IPS-15b (cell line): ENCODE data around the gene RMDN2.

ENCODE experiments used
- H3K27me3 ChIP-seq: one replicate; pipeline ENCODE4 v1.6.1; 2013; ENCODE audit warnings: low read length; ENCODE audit not compliant: control insufficient read depth, insufficient read depth
- H3K36me3 ChIP-seq: one replicate; pipeline ENCODE4 v1.6.1; 2013; ENCODE audit warnings: low read length; ENCODE audit not compliant: control insufficient read depth, insufficient read depth
- H3K4me1 ChIP-seq: one replicate; pipeline ENCODE4 v1.6.1; 2013; ENCODE audit warnings: mild to moderate bottlenecking, low read length; ENCODE audit not compliant: control insufficient read depth, insufficient read depth
- H3K4me3 ChIP-seq: one replicate; pipeline ENCODE4 v1.5.1; 2013; ENCODE audit warnings: low read depth, low read length
- H3K9ac ChIP-seq: one replicate; pipeline ENCODE4 v1.6.1; 2013; ENCODE audit warnings: low read depth, mild to moderate bottlenecking, low read length
- H3K9me3 ChIP-seq: one replicate; pipeline ENCODE4 v1.6.1; 2013; ENCODE audit warnings: mild to moderate bottlenecking, low read length; ENCODE audit not compliant: control insufficient read depth, insufficient read depth

The RMDN2 gene

GRCh38 chr2:38066421-38067115, 141.5 kb downstream of the RMDN2 start:
- no peak overlapping the region for H3K9ac ChIP-seq
- peaks cover 4% of the 10 kb centered on the region for H3K27me3 ChIP-seq
- no peaks in the 10 kb centered on the region for H3K36me3 ChIP-seq
- peaks cover 5% of the 10 kb centered on the region for H3K4me1 ChIP-seq
- H3K9me3 ChIP-seq, result no peaks in the 10 kb centered on the region
- H3K4me3 ChIP-seq, result no peak overlapping the region
